Left lung (tissue), 10 donors: ENCODE measurements around the gene ZC3H7B. TPM values are rescaled to one million over a fixed set of nuclear protein-coding genes. Genes with fewer than 3 reads are reported as not detected.
A peak's percentile ranks its signal among the peaks of the same experiment; 100 is the strongest.

Experiments
- ATAC-seq: fragments of 200-7000 bp; cut with Tn5 transposase; one replicate; pipeline ENCODE4 v1.9.1; 2020; ENCODE audit warnings: moderate library complexity
- DNase-seq, 4 donors: peaks; one replicate each; pipeline ENCODE4 v3.0.0-alpha.2; 2013 to 2020
- H3K27ac ChIP-seq, 2 donors: fragments of 200-600 bp; sonication (generic) in 1 of 2; one replicate each; pipeline versions ENCODE4 v1.5.0 to v1.8.0; 2020 to 2021
- H3K27me3 ChIP-seq, 2 donors: fragments of 200-600 bp; sonication (generic) in 1 of 2; one replicate each; pipeline versions ENCODE4 v1.5.0 to v1.8.0; 2020 to 2021
- H3K36me3 ChIP-seq, 2 donors: fragments of 200-600 bp; sonication (generic) in 1 of 2; one replicate each; pipeline versions ENCODE4 v1.5.0 to v1.8.0; 2020 to 2021
- H3K4me1 ChIP-seq, 2 donors: fragments of 200-600 bp; one replicate each; pipeline ENCODE4 v1.8.0; 2021
- H3K4me3 ChIP-seq, 2 donors: fragments of 200-600 bp; sonication (generic) in 1 of 2; one replicate each; pipeline versions ENCODE4 v1.5.0 to v1.8.0; 2020 to 2021; ENCODE audit warnings: mild to moderate bottlenecking in 1 of 2
- H3K9me3 ChIP-seq, 2 donors: fragments of 200-600 bp; sonication (generic) in 1 of 2; one replicate each; pipeline versions ENCODE4 v1.5.0 to v1.8.0; 2020 to 2021
- intact Hi-C, 2 donors: fragments of 100-400 bp; cut with DNase I; formaldehyde crosslinking; loops; one replicate each; pipeline versions ENCODE4 v1.11.2 to v1.14.2; 2022
- polyA plus RNA-seq, 6 donors: library from polyadenylated mRNA; unstranded; fragments of 120-200 nt; gene quantifications; one replicate each; pipeline ENCODE4 v1.2.1, GENCODE V29; 2013; ENCODE audit not compliant: insufficient read length in 6 of 6
- total RNA-seq, 2 donors: library from RNA; stranded (reverse); fragmentation: NEBNext Ultra II Directional; extraction: Animal tissue kit (Norgen Biotek cat#: 25700); gene quantifications; one replicate each; pipeline ENCODE4 v1.2.1, GENCODE V29; 2021
- TF ChIP-seq, protein P1 (sequence below), 2 donors: fragments of 200-600 bp; sonication (generic) in 1 of 2; IDR thresholded peaks; one replicate each; pipeline versions ENCODE4 v1.5.0 to v1.8.0; 2021; ENCODE audit warnings: antibody characterized with exemption in 2 of 2
- donor health status: DM: no; HTN: yes; CAD: no.
- donor health status: DM: no; HTN: no; CAD: no.

The ZC3H7B gene
- total and polyA plus RNA-seq, 8 donors, result 50.4 to 84.1 (median 69.1) TPM

DNA sequence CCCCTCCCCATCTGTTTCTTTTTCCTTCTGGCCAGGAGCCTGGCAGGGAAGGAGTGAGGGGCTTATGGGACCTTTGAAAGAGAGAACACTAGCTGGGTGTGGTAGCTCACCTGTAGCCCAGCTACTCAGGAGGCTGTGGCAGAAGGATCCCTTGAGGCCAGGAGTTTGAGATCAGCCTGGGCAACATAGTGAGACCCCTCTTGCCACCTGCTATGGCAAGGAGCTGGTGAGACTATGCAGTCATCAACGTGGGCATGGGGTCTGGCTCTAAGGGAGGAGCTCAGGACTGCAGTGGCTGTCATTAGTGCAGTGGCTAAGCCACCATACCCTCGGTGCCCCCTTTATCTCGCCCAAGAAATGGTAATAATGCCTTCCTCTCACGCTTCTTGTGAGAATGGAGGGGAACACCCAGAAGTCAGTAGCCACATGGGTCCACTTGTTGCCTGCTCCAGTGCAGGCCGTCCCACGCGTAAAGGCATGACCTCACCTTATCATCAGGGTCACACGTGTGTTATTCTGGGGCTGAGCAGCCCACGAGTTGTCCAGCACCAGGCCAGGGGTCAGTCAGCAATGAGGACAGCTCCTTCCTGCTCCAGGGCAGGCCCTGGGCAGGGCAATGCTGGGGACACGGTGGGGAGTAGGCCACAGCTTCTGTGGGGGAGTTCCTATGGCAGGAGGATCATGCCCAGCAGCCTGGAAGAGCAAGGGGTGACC lies 52.7 kb downstream of the ZC3H7B start:
- Histone ChIP-seq H3K36me3 (peaks cover 0 to 100% of the 10 kb centered on the region in 2 donors), H3K27ac (no peak overlapping the region), H3K4me1 (no peaks in the 10 kb centered on the region), H3K4me3 (no peak overlapping the region), H3K9me3 (no peaks in the 10 kb centered on the region), H3K27me3 (no peaks in the 10 kb centered on the region)
- intact Hi-C loops, result no loop called here
- DNase-seq (no peak), ATAC-seq (no peak)
- TF ChIP-seq, protein P1, sequence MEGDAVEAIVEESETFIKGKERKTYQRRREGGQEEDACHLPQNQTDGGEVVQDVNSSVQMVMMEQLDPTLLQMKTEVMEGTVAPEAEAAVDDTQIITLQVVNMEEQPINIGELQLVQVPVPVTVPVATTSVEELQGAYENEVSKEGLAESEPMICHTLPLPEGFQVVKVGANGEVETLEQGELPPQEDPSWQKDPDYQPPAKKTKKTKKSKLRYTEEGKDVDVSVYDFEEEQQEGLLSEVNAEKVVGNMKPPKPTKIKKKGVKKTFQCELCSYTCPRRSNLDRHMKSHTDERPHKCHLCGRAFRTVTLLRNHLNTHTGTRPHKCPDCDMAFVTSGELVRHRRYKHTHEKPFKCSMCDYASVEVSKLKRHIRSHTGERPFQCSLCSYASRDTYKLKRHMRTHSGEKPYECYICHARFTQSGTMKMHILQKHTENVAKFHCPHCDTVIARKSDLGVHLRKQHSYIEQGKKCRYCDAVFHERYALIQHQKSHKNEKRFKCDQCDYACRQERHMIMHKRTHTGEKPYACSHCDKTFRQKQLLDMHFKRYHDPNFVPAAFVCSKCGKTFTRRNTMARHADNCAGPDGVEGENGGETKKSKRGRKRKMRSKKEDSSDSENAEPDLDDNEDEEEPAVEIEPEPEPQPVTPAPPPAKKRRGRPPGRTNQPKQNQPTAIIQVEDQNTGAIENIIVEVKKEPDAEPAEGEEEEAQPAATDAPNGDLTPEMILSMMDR (IDR thresholded peaks at IDR 0.05), result no peak

GRCh38 chr22:41354979-41355378 lies 53.7 kb downstream of the ZC3H7B start:
- Histone ChIP-seq H3K9me3 (no peaks in the 10 kb centered on the region), H3K36me3 (peaks cover 0 to 95% of the 10 kb centered on the region in 2 donors), H3K4me3 (no peak overlapping the region), H3K27me3 (no peaks in the 10 kb centered on the region), H3K27ac (no peak overlapping the region), H3K4me1 (no peaks in the 10 kb centered on the region)
- TF ChIP-seq, protein P1 (IDR thresholded peaks at IDR 0.05), result no peak
- ATAC-seq (no peak), DNase-seq (no peak)
- intact Hi-C loops, result no loop called here

DNA sequence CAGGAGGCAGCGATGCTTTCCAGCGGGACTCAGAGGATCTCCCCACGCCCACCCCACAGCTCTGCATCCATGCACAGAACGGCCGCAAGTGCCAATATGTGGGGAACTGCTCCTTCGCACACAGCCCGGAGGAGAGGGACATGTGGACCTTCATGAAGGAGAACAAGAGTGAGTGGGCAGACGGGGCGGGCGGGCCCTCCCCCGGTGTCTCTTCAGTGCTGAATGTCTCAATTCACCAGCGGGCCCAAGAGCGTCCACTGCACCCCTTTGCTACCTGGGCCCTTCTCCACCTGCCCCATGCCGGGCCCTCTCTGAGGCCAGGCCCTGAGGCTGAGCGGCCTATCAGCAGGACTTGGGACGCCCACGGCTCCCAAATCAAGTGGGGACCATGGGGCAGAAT lies 54.6 kb downstream of the ZC3H7B start:
- no peaks in the 10 kb centered on the region for H3K4me1 ChIP-seq
- H3K27ac ChIP-seq, result no peak overlapping the region
- ATAC-seq (no peak), DNase-seq (no peak)
- TF ChIP-seq, protein P1 (IDR thresholded peaks at IDR 0.05), result no peak
- H3K9me3 ChIP-seq, result no peaks in the 10 kb centered on the region
- intact Hi-C loops, result no loop called here
- H3K36me3 ChIP-seq, result peaks cover 0 to 85% of the 10 kb centered on the region in 2 donors
- no peak overlapping the region for H3K4me3 ChIP-seq
- H3K27me3 ChIP-seq, result no peaks in the 10 kb centered on the region

DNA sequence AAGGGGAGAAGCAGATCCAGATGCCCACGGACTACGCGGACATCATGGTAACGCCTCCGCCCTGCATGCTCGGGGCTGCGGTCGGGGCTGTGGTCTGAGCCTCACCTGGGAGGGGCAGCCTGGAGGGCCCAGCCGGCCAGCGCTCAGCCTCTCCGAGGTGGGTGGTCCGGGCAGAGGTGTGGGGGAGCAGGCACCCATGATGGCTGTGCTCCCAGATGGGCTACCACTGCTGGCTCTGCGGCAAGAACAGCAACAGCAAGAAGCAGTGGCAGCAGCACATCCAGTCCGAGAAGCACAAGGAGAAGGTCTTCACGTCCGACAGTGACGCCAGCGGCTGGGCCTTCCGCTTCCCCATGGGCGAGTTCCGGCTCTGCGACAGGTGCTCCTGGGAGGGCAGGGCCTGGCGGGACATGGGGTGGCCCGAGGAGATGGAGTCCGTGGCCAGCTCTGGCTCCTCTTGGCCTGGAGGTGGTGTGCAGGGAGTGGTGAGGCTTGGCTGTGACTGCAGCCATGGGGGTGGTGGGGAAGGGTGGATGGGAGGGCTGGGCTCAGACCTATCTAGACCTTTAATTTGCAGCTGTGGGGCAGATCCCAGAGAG lies 55.2 kb downstream of the ZC3H7B start:
- Histone ChIP-seq H3K4me3 (no peak overlapping the region), H3K36me3 (peaks cover 0 to 79% of the 10 kb centered on the region in 2 donors), H3K27ac (no peak overlapping the region), H3K9me3 (no peaks in the 10 kb centered on the region), H3K4me1 (no peaks in the 10 kb centered on the region), H3K27me3 (no peaks in the 10 kb centered on the region)
- TF ChIP-seq, protein P1 (IDR thresholded peaks at IDR 0.05), result no peak
- ATAC-seq (no peak), DNase-seq (peak in 1 of 4 donors; percentile 75)
- intact Hi-C loops, result no loop called here

- Histone ChIP-seq H3K9me3 (no peaks in the 10 kb centered on the region), H3K4me3 (no peak overlapping the region), H3K27me3 (no peaks in the 10 kb centered on the region), H3K4me1 (no peaks in the 10 kb centered on the region), H3K36me3 (peaks cover 0 to 73% of the 10 kb centered on the region in 2 donors), H3K27ac (no peak overlapping the region)
- intact Hi-C loops, result no loop called here
- TF ChIP-seq, protein P1 (IDR thresholded peaks at IDR 0.05), result no peak
- DNase-seq (no peak), ATAC-seq (no peak)
Observed at GRCh38 chr22:41357191-41357590, 55.9 kb downstream of the ZC3H7B start.
